Measurements from ENCODE around the gene CCDC177. TPM values are rescaled to one million over a fixed set of nuclear protein-coding genes. Genes with fewer than 3 reads are reported as not detected.

Gene CCDC177
- total and polyA plus RNA-seq, 2 of the 8 experiments (the other 6 are each of a cell fraction or from before 2014, with no cell fraction given), result 0.62 to 2.8 TPM

DNA sequence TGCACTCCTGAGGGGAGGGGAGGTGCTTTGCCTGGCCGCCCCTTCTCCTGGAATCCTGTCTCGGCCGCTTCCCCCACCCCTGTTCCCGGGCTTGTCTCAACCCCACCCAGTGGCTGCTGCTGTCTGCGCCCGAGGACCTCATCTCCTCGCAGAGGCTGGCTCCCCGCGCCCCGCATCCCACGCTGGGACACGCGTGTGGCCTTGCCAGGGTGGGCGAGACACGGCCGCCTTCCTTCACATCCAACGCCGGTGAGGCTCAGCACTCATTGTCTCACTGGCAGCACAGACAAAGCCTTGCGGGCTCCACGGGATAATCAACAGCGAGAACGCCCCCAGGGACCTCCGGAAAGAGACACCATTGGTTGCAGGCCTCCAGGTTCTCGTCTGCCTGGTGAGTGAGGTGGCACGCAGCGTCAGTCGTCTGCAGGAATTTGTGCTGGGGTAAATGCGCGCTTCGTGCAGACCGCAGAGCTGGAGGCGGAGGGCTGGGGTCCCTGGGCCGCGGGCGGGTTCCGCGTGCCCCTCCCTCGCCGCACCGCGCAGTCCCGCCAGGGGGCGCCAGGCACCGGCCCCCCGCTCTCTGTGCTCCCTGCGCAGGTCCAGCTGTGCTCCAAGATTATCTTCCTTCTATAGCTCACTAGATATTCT is 26.8 kb downstream of the CCDC177 start:
- Histone ChIP-seq H4K91ac (replicated peaks; ENCODE audit: insufficient read length, low read length) (peak overlapping the region; percentile 85), H3K4ac (replicated peaks; ENCODE audit: insufficient read length, low read depth, low read length) (no peak overlapping the region), H2BK5ac (ENCODE audit: low read depth, low read length) (peak overlapping the region; percentile 79; the same call in 1 of the 2 replicates), H2AFZ (ENCODE audit: low read length) (peak overlapping the region; percentile 94; the same call in 1 of the 2 replicates), H2BK120ac (replicated peaks; ENCODE audit: low read depth, low read length) (no peak overlapping the region), H3K14ac (ENCODE audit: insufficient read length) (no peak overlapping the region), H3K4me1 (replicated peaks in 1 of 4; ENCODE audit: control insufficient read depth in 3 of 4, insufficient read depth in 4 of 4, low read length in 3 of 4) (peaks cover 0 to 15% (median 4%) of the 10 kb centered on the region in 4 experiments; a peak in 5 of 7 replicates), H3K23ac (ENCODE audit: insufficient read length) (no peak overlapping the region), H4K5ac (ENCODE audit: insufficient read length, low read depth, low read length) (peak overlapping the region; percentile 89), H4K8ac (ENCODE audit: extremely low read depth, insufficient read depth, low read length) (peak overlapping the region; percentile 96), H2BK12ac (ENCODE audit: low read depth, low read length) (peak overlapping the region; percentile 39; the same call in 1 of the 2 replicates), H3K27me3 (replicated peaks in 1 of 4; ENCODE audit: control insufficient read depth in 3 of 4, extremely low read depth in 1 of 4, insufficient read depth in 3 of 4, low read length in 3 of 4) (no peaks in the 10 kb centered on the region; a peak in 3 of 7 replicates), H3K4me3 (ENCODE audit: extremely low read depth in 1 of 4, insufficient read depth in 2 of 4, low read depth in 3 of 4, low read length in 4 of 4) (peak overlapping the region; percentile 45 to 68 (median 62)), H3K79me2 (ENCODE audit: control insufficient read depth in 1 of 2, insufficient read depth in 2 of 2, low read length in 2 of 2) (no peaks in the 10 kb centered on the region), H3K79me1 (ENCODE audit: low read depth, low read length) (no peaks in the 10 kb centered on the region), H3K9ac (replicated peaks in 1 of 4; ENCODE audit: extremely low read depth in 1 of 4, low read depth in 3 of 4, low read length in 3 of 4) (peak overlapping the region in 2 of 4 experiments; percentile 62 to 69; a peak in 4 of 7 replicates), H2BK15ac (ENCODE audit: low read length) (peak overlapping the region; percentile 88), H3K18ac (ENCODE audit: extremely low read depth, low read length) (peak overlapping the region; percentile 82), H2BK20ac (ENCODE audit: low read length) (0 out of 2 replicates have a peak overlapping the region, but pooled peaks have one; percentile 37), H3K27ac (ENCODE audit: low read depth, low read length) (no peak overlapping the region), H3K23me2 (ENCODE audit: low read depth, low read length) (peaks cover 5% of the 10 kb centered on the region; the same call in 1 of the 2 replicates), H3K9me3 (ENCODE audit: insufficient read depth in 2 of 2, low read depth in 1 of 2, low read length in 1 of 2) (no peaks in the 10 kb centered on the region), H3K36me3 (ENCODE audit: control insufficient read depth in 2 of 4, insufficient read depth in 4 of 4, low read length in 3 of 4) (no peaks in the 10 kb centered on the region), H2AK5ac (ENCODE audit: low read depth, low read length) (no peak overlapping the region), H3K4me2 (ENCODE audit: insufficient read depth in 1 of 2, low read depth in 2 of 2, low read length in 2 of 2) (peak overlapping the region; percentile 87 to 99), H3K56ac (replicated peaks; ENCODE audit: insufficient read length, low read depth, low read length) (no peak overlapping the region), H4K20me1 (replicated peaks in 1 of 2; ENCODE audit: control insufficient read depth in 1 of 2, insufficient read depth in 2 of 2, low read length in 2 of 2) (no peaks in the 10 kb centered on the region)
- 8% methylated on average over 34 of the region's 46 CpGs; no CpG with 5 or more reads in 1 of the 2 experiments for WGBS, 2 experiments (ENCODE audit: extremely low coverage in 1 of 2, insufficient coverage in 1 of 2, insufficient read length in 1 of 2, insufficient replicate concordance in 2 of 2, low coverage in 1 of 2, low lambda C conversion rate in 2 of 2, missing lambda C conversion rate in 1 of 2)
- DNase-seq (ENCODE audit: low read depth in 1 of 2, low spot score in 2 of 2) (peak in 1 of 2 experiments; percentile 91), FAIRE-seq (peak; percentile 48)
- ChIA-PET CTCF (ENCODE audit: partially characterized antibody) (interaction anchor here (0.7 to 6.3 kb wide), 29 partner anchors 8 to 481 kb away, joined by 3 to 96 read pairs (median 4); partner anchors contain the start of gene CCDC177), POLR2A (ENCODE audit: partially characterized antibody) (interaction anchor here (0.7 to 3.1 kb wide), 6 partner anchors 8 to 220 kb away, joined by 3 to 12 read pairs (median 5); partner anchors contain the start of gene CCDC177)
- TF ChIP-seq E2F6 (IDR thresholded peaks at IDR 0.05) (peak; percentile 81), CREB1 (IDR thresholded peaks at IDR 0.05) (no peak; the same call in 1 of the 2 replicates), RBBP5 (IDR thresholded peaks at IDR 0.05; ENCODE audit: borderline replicate concordance, low read depth, low read length) (peak; percentile 68; the same call in 1 of the 2 replicates), EZH2 (IDR thresholded peaks at IDR 0.05; ENCODE audit: low read depth, low read length, severe bottlenecking) (no peak), SIN3A (conservative IDR thresholded peaks at IDR 0.05 in 1 of 2, IDR thresholded peaks at IDR 0.05 in 1 of 2; ENCODE audit: low read depth in 1 of 2, low read length in 2 of 2) (peak in 1 of 2 experiments; percentile 52; a peak in 1 of 4 replicates), GABPA (IDR thresholded peaks at IDR 0.05; ENCODE audit: borderline replicate concordance, insufficient read depth, low read length) (0 out of 2 replicates have a peak, but pooled peaks have one; percentile 36)
- TF ChIP-seq, protein P1, sequence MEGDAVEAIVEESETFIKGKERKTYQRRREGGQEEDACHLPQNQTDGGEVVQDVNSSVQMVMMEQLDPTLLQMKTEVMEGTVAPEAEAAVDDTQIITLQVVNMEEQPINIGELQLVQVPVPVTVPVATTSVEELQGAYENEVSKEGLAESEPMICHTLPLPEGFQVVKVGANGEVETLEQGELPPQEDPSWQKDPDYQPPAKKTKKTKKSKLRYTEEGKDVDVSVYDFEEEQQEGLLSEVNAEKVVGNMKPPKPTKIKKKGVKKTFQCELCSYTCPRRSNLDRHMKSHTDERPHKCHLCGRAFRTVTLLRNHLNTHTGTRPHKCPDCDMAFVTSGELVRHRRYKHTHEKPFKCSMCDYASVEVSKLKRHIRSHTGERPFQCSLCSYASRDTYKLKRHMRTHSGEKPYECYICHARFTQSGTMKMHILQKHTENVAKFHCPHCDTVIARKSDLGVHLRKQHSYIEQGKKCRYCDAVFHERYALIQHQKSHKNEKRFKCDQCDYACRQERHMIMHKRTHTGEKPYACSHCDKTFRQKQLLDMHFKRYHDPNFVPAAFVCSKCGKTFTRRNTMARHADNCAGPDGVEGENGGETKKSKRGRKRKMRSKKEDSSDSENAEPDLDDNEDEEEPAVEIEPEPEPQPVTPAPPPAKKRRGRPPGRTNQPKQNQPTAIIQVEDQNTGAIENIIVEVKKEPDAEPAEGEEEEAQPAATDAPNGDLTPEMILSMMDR (IDR thresholded peaks at IDR 0.05; ENCODE audit: control extremely low read depth in 1 of 3, insufficient read depth in 1 of 3, low read depth in 1 of 3, low read length in 3 of 3), result peak; percentile 80 to 90 (median 86)
